ENCODE data around the gene PRPF18.

Gene PRPF18

DNA sequence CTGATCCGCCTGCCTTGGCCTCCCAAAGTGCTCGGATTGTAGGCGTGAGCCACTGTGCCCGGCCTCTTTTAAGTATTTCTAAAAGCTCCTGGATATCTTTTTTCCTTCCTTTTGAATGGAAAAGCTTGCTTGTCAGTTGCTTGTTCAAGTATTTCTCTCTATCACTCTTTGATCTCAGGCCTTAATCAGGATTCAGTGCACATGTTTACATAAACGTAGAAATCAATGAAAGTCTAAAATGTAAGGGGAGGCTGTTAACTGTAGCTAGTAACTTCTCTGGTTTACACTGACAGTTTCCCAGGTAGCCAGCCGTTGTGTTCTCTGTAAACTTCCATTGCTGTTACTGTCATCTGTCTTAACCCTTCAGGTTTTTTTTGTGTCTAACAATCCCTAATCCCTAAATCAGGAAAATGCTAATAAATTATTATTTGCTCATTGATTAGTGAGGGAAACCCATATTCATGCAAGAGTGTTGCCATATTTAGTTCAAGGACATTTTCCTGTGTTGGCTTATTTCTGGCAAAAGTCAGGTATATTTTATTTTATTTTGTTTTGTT lies 1.5 kb upstream of the PRPF18 start:
- no peak for TF ChIP-seq JUND (IDR thresholded peaks at IDR 0.05; ENCODE audit: low read depth)
- in situ Hi-C loops (cut with HindIII; ENCODE audit: low pct_unique_long_range_greater_than_20kb, low sequenced_read_pairs): no loop called here
- no peak for DNase-seq (ENCODE audit: low read depth in 1 of 2, low spot score in 1 of 2)

DNA sequence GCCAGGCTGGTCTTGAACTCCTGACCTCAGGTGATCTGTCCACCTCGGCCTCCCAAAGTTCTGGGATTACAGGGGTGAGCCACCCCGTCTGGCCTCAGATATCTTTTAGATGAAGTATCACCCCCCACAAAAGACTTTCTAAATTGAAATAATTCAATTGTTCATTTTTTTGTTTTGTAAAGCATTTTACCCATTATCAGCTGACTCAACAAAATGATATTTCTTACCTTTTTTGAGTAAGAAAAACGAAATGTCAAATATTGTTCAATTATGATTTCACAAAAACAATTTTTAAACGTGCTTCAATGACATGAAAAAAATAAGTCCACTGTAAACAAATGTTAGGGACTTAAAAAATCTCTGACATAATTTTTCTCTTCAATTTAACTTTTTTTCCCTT lies 822 bp upstream of the PRPF18 start:
- in situ Hi-C loops (cut with HindIII; ENCODE audit: low pct_unique_long_range_greater_than_20kb, low sequenced_read_pairs): no loop called here
- DNase-seq (ENCODE audit: low read depth in 1 of 2, low spot score in 1 of 2): no peak
- no peak for TF ChIP-seq JUND (IDR thresholded peaks at IDR 0.05; ENCODE audit: low read depth)

DNA sequence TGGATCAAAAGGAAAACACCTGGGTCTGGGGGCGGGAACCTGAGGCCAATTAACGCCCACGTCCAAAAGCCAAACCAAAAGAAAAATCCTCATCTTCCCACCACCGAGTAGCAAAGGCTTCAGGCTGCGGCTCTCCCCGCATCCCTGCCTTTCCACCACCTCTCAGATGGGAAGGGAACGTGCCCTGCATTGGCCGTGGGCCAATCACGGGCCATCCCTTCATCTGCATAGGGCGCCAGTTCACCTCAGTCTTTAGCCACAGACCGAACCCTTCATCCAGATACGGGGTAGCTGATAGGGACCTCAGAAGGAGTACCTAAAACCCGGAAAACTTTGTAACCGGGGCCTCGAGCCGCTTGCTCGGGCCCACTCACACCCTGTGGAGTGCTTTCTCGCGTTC lies 626 bp downstream of the PRPF18 start:
- in situ Hi-C loops (cut with HindIII; ENCODE audit: low pct_unique_long_range_greater_than_20kb, low sequenced_read_pairs): no loop called here
- peak; percentile 7 to 12 for DNase-seq (ENCODE audit: low read depth in 1 of 2, low spot score in 1 of 2)
- no peak for TF ChIP-seq JUND (IDR thresholded peaks at IDR 0.05; ENCODE audit: low read depth)

DNA sequence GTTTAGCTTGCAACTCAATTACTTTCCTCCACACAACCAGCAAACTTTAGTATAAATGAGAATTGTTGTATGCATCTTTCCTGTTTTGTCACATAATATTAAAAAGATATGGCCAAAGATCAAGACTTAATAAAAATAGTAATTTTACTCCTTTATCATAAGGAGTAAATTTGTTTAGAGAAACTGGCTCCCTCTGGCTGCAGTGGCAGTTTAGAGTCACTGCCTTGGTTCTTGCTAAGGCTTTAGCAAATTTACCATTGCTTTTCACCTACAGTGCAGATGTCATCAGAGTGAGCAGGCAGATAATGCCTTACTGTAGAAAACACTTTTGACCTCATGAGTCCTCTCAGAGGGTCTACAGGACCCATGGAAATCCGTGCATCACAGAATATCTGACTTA lies 2.6 kb downstream of the PRPF18 start:
- no peak for DNase-seq (ENCODE audit: low read depth in 1 of 2, low spot score in 1 of 2)
- TF ChIP-seq JUND (IDR thresholded peaks at IDR 0.05; ENCODE audit: low read depth): no peak
- in situ Hi-C loops (cut with HindIII; ENCODE audit: low pct_unique_long_range_greater_than_20kb, low sequenced_read_pairs): no loop called here

DNA sequence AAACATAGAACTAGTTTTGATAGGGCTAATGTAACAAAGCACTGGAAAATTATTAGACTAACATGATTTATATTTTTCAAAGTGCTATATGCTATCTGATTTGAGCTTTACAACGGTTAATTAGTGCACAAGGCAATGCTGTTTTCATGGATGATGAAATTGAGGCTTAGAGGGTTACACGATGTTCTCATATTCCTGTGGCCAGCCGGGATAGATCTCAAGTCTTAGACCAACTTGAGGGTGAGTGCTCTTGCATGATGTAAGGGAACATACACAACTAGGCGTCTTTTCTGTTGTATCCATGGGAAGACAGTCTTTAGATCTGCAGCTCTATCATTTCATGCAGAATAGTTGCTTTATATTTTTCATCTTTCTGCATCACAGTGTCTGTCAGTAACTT lies 4.1 kb downstream of the PRPF18 start:
- TF ChIP-seq JUND (IDR thresholded peaks at IDR 0.05; ENCODE audit: low read depth): no peak

DNA sequence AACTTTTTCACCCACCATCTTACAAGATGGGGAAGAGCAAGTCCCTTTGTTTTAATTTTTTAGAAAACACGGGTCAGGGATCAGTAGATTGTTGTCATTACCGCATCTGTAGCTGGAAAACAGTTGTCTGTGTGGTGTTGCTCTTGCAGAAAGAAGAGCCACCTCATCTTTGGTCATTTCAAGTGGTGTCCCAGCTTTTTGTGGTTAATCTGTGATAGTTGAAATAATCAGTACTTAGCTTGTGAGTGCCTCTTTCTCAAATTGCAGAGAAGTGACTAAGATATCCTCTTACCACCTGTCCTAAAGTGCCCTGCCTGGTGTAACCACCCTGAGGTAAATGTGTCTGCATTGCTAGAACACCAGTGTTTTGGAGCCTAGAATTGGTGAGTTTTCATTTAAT lies 5.5 kb downstream of the PRPF18 start:
- no peak for DNase-seq (ENCODE audit: low read depth in 1 of 2, low spot score in 1 of 2)

More for the DNA sequence above, 4.1 kb downstream of the PRPF18 start:
- DNase-seq (ENCODE audit: low read depth in 1 of 2, low spot score in 1 of 2): no peak
- in situ Hi-C loops (cut with HindIII; ENCODE audit: low pct_unique_long_range_greater_than_20kb, low sequenced_read_pairs): no loop called here

DNA sequence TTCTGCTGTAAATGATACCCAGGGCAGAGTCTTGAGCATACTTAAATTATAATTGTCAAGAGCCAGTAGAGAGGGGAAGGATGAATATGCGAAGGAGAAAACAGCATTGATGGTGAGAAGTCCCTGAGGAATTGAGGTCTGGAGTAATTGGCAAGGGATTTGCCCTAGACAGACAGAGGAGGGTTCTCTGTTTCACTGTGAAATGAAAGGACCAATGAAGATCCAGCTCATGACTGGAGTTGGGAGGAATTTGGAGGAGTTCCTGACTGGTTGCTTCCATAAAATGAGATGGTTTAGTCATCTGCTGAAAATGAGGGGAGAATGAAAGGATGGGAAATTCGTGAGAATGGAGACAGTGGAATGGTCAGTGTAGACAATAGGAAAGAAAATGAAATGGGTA lies 6.8 kb downstream of the PRPF18 start:
- no peak for TF ChIP-seq JUND (IDR thresholded peaks at IDR 0.05; ENCODE audit: low read depth)
- in situ Hi-C loops (cut with HindIII; ENCODE audit: low pct_unique_long_range_greater_than_20kb, low sequenced_read_pairs): no loop called here
- no peak for DNase-seq (ENCODE audit: low read depth in 1 of 2, low spot score in 1 of 2)

More for the DNA sequence above, 5.5 kb downstream of the PRPF18 start:
- in situ Hi-C loops (cut with HindIII; ENCODE audit: low pct_unique_long_range_greater_than_20kb, low sequenced_read_pairs): no loop called here
- no peak for TF ChIP-seq JUND (IDR thresholded peaks at IDR 0.05; ENCODE audit: low read depth)

DNA sequence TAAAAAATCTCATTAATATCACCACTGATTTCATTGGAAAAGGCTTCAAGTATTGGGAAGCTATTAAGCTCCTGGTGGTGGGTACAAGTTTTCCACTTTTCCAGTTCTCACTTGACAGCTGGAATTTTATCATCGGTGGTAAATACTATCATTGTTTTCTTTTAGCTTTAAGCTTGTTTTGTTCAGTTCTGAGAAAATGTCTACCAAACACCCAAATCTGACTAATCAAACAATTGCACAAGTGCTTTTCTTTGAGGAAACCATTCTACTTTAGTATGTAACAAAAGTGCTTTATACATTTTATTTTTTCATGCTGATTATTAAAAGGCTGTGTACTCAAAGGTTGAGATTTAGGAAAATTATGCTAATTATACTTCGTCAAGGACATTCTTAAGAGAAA lies 7.9 kb downstream of the PRPF18 start:
- in situ Hi-C loops (cut with HindIII; ENCODE audit: low pct_unique_long_range_greater_than_20kb, low sequenced_read_pairs): no loop called here
- TF ChIP-seq JUND (IDR thresholded peaks at IDR 0.05; ENCODE audit: low read depth): no peak
- no peak for DNase-seq (ENCODE audit: low read depth in 1 of 2, low spot score in 1 of 2)

DNA sequence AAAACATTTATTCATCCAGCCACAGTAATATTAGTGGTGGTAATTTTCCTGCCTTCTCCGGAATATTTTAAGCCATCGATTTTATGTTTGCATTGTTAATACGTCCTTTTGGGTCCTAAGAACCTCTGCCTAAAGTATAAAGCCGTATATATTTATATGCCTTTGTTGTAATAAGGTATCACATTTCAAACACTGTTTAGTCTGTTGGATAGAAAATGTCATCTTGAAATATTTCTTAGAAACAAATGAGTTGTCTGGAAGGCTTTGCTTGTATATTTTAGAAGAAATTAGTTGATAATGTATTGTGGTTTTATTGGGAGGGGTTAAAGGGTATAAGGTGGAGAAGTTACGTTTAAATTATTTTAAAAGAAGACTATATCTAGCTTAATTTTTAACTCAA lies 11.1 kb downstream of the PRPF18 start:
- TF ChIP-seq JUND (IDR thresholded peaks at IDR 0.05; ENCODE audit: low read depth): no peak
- in situ Hi-C loops (cut with HindIII; ENCODE audit: low pct_unique_long_range_greater_than_20kb, low sequenced_read_pairs): no loop called here
- no peak for DNase-seq (ENCODE audit: low read depth in 1 of 2, low spot score in 1 of 2)

DNA sequence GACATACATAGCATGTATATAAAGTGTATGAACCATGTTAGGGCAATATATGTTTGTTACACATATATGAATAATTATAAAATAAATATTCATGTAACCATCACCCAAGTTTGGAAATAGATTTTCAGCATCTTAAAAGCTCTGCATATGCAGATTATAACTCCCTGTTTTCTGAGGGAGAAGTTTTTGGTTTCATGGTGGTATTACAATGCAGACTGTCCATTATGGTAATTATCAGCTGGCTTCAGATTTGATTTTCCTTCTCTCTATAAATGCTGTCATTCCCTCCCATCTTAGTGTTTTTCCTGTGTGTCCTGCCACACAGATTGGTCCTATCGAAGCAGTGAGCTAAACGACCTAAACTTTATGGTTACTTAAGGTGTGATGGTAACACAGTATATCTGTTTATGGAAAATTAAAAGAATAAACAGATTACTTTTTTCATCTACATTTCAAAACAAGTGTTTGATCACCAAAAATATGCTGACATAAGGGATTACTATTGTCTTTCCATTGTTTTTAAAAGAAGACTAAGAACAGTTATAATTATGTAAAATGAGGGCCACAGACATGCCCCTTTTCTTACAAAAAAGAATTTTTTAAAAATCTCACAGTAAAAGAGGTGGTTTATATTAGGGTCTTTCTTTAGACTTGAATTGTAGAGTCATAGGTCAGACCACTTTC lies 17.7 kb downstream of the PRPF18 start:
- in situ Hi-C loops (cut with HindIII; ENCODE audit: low pct_unique_long_range_greater_than_20kb, low sequenced_read_pairs): no loop called here
- TF ChIP-seq JUND (IDR thresholded peaks at IDR 0.05; ENCODE audit: low read depth): no peak
- no peak for DNase-seq (ENCODE audit: low read depth in 1 of 2, low spot score in 1 of 2)

DNA sequence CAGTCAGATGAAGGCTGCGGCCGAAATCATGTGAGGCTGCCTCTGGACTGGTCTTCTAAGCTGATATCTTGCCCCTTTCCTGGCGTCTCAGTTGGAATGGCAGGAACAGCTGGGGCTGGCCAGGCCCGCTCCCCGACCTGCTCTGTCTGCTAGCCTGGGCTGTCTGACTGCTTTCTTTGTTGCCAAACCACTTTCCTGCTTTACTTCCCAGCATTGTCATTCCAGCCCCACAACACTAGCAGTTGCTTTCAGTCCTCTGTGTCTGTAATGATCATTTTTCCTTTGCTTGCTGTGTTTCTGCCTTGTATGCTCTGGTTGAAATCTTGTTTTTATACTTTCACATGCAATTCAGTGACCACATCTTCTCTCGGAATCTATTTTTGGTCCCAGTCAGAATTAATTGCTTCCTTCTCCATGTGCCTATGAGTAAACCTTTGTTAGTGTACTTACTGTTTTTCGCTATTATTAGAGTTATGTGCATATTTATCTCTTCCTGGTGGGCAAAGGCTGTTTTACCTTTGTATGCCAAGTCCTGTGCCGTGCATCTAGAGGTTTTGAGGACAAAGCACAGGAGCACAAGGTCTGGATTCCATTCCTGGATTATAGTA lies 21.6 kb downstream of the PRPF18 start:
- TF ChIP-seq JUND (IDR thresholded peaks at IDR 0.05; ENCODE audit: low read depth): no peak

DNA sequence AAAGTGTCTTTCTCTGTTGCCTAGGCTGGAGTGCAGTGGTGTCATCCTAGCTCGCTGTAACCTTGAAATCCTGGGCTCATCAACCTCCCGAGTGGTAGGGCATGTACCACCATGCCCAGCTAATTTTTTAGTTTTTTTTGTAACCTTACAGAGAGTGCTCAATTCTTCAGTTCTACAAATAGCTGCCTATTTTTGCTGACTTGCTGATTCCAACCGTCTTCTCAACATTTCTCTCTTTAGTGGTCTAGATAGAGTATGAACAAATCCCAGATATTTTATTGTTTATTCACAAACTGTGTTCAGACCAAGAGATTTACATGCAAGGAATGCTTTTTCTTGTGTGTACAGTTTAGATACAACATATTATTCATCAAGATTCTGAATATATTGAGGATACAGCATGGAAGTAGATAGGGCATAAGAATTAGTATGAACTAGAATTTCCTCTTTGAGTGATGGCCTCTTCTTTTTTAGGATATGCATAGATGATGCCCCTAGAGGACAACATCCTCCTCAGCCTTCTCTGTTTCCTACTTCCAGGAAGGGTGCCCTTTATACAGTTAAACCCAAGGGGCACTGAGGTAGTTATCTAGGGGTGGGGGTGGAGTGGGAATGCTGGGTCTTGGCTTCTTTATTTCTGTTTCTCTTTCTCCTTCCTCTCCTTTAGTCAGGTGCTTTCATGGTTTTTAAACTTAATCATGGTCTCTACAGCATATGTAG lies 26.0 kb downstream of the PRPF18 start:
- TF ChIP-seq JUND (IDR thresholded peaks at IDR 0.05; ENCODE audit: low read depth): no peak
- peak in 1 of 2 experiments; percentile 9 for DNase-seq (ENCODE audit: low read depth in 1 of 2, low spot score in 1 of 2)
- in situ Hi-C loops (cut with HindIII; ENCODE audit: low pct_unique_long_range_greater_than_20kb, low sequenced_read_pairs): no loop called here

More for the DNA sequence above, 21.6 kb downstream of the PRPF18 start:
- DNase-seq (ENCODE audit: low read depth in 1 of 2, low spot score in 1 of 2): peak in 1 of 2 experiments; percentile 76
- in situ Hi-C loops (cut with HindIII; ENCODE audit: low pct_unique_long_range_greater_than_20kb, low sequenced_read_pairs): no loop called here

DNA sequence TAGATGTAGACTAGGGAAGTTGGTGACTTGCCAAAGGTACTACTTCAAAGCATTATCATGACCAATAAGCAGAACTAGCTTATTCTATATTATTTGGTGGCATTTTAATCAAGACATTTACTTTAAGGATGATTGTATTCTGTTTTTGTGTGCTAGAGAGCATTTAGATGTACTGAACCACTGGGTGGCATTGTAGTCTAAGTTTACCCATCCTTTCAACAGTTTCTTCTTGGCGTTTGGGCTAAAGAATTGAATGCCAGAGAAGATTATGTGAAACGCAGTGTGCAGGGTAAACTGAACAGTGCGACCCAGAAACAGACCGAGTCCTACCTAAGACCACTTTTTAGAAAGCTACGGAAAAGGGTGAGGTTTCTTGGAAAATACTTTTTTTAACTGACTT lies 26.8 kb downstream of the PRPF18 start:
- in situ Hi-C loops (cut with HindIII; ENCODE audit: low pct_unique_long_range_greater_than_20kb, low sequenced_read_pairs): no loop called here
- DNase-seq (ENCODE audit: low read depth in 1 of 2, low spot score in 1 of 2): peak; percentile 39 to 78
- no peak for TF ChIP-seq JUND (IDR thresholded peaks at IDR 0.05; ENCODE audit: low read depth)
